ENCODE data around the gene POLRMT. TPM values are rescaled to one million over a fixed set of nuclear protein-coding genes. Genes with fewer than 3 reads are reported as not detected.

Gene POLRMT
- total and polyA plus RNA-seq, 2 donors (not counting 1 experiment from before 2014, with no cell fraction given): 7.3 to 21.5 TPM

- H3K4me3 ChIP-seq (replicated peaks in 1 of 4; ENCODE audit: control extremely low read depth in 1 of 4, insufficient read depth in 1 of 4, low read depth in 3 of 4, low read length in 4 of 4): no peak overlapping the region
- no peak for DNase-seq (ENCODE audit: low read depth in 2 of 2)
- no peaks in the 10 kb centered on the region for H4K20me1 ChIP-seq (ENCODE audit: control insufficient read depth, extremely low read depth, insufficient read depth, low read length)
- H3K9me3 ChIP-seq (ENCODE audit: control insufficient read depth, insufficient read depth, low read depth, low read length): no peaks in the 10 kb centered on the region
- H3K36me3 ChIP-seq (ENCODE audit: control insufficient read depth, insufficient read depth, low read length): peaks cover 9% of the 10 kb centered on the region
- no peak overlapping the region for H3K9ac ChIP-seq (ENCODE audit: insufficient read depth, low read length)
- no peak overlapping the region for H2AFZ ChIP-seq (ENCODE audit: low read length)
- no peaks in the 10 kb centered on the region for H3K27me3 ChIP-seq (ENCODE audit: control insufficient read depth, insufficient read depth, low read length)
- H3K27ac ChIP-seq (ENCODE audit: insufficient read depth, low read length): no peak overlapping the region
- no peak for TF ChIP-seq EZH2 (IDR thresholded peaks at IDR 0.05; ENCODE audit: low read length, missing control alignments)
- no peak for TF ChIP-seq CTCF (conservative IDR thresholded peaks at IDR 0.05 in 1 of 2, IDR thresholded peaks at IDR 0.05 in 1 of 2; ENCODE audit: low read depth in 1 of 2, low read length in 2 of 2)
- H3K79me2 ChIP-seq (ENCODE audit: control insufficient read depth, insufficient read depth, low read length): no peaks in the 10 kb centered on the region
- H3K4me2 ChIP-seq (ENCODE audit: extremely low read depth, insufficient read depth, low read length): no peak overlapping the region
- H3K4me1 ChIP-seq (ENCODE audit: control insufficient read depth, extremely low read depth, insufficient read depth, low read length): no peaks in the 10 kb centered on the region
Measured at GRCh38 chr19:624433-625109, 8.8 kb downstream of the POLRMT start.

GRCh38 chr19:623974-624373, 9.4 kb downstream of the POLRMT start:
- H2AFZ ChIP-seq (ENCODE audit: low read length): no peak overlapping the region
- H3K4me2 ChIP-seq (ENCODE audit: extremely low read depth, insufficient read depth, low read length): no peak overlapping the region
- H3K9me3 ChIP-seq (ENCODE audit: control insufficient read depth, insufficient read depth, low read depth, low read length): no peaks in the 10 kb centered on the region
- peak; percentile 78 to 94 for DNase-seq (ENCODE audit: low read depth in 2 of 2)
- no peak overlapping the region for H3K9ac ChIP-seq (ENCODE audit: insufficient read depth, low read length)
- H3K79me2 ChIP-seq (ENCODE audit: control insufficient read depth, insufficient read depth, low read length): no peaks in the 10 kb centered on the region
- TF ChIP-seq EZH2 (IDR thresholded peaks at IDR 0.05; ENCODE audit: low read length, missing control alignments) (no peak), CTCF (conservative IDR thresholded peaks at IDR 0.05 in 1 of 2, IDR thresholded peaks at IDR 0.05 in 1 of 2; ENCODE audit: low read depth in 1 of 2, low read length in 2 of 2) (no peak)
- H3K4me1 ChIP-seq (ENCODE audit: control insufficient read depth, extremely low read depth, insufficient read depth, low read length): no peaks in the 10 kb centered on the region
- no peak overlapping the region for H3K4me3 ChIP-seq (replicated peaks in 1 of 4; ENCODE audit: control extremely low read depth in 1 of 4, insufficient read depth in 1 of 4, low read depth in 3 of 4, low read length in 4 of 4)
- H3K36me3 ChIP-seq (ENCODE audit: control insufficient read depth, insufficient read depth, low read length): peaks cover 9% of the 10 kb centered on the region
- no peaks in the 10 kb centered on the region for H3K27me3 ChIP-seq (ENCODE audit: control insufficient read depth, insufficient read depth, low read length)
- H3K27ac ChIP-seq (ENCODE audit: insufficient read depth, low read length): no peak overlapping the region
- H4K20me1 ChIP-seq (ENCODE audit: control insufficient read depth, extremely low read depth, insufficient read depth, low read length): no peaks in the 10 kb centered on the region

GRCh38 chr19:623175-623916, 10.0 kb downstream of the POLRMT start:
- no peak overlapping the region for H3K4me3 ChIP-seq (replicated peaks in 1 of 4; ENCODE audit: control extremely low read depth in 1 of 4, insufficient read depth in 1 of 4, low read depth in 3 of 4, low read length in 4 of 4)
- no peaks in the 10 kb centered on the region for H3K27me3 ChIP-seq (ENCODE audit: control insufficient read depth, insufficient read depth, low read length)
- peaks cover 11% of the 10 kb centered on the region for H3K36me3 ChIP-seq (ENCODE audit: control insufficient read depth, insufficient read depth, low read length)
- TF ChIP-seq CTCF (conservative IDR thresholded peaks at IDR 0.05 in 1 of 2, IDR thresholded peaks at IDR 0.05 in 1 of 2; ENCODE audit: low read depth in 1 of 2, low read length in 2 of 2): no peak
- no peak for TF ChIP-seq EZH2 (IDR thresholded peaks at IDR 0.05; ENCODE audit: low read length, missing control alignments)
- no peak for DNase-seq (ENCODE audit: low read depth in 2 of 2)
- no peaks in the 10 kb centered on the region for H4K20me1 ChIP-seq (ENCODE audit: control insufficient read depth, extremely low read depth, insufficient read depth, low read length)
- no peaks in the 10 kb centered on the region for H3K79me2 ChIP-seq (ENCODE audit: control insufficient read depth, insufficient read depth, low read length)
- H3K9me3 ChIP-seq (ENCODE audit: control insufficient read depth, insufficient read depth, low read depth, low read length): no peaks in the 10 kb centered on the region
- no peak overlapping the region for H3K4me2 ChIP-seq (ENCODE audit: extremely low read depth, insufficient read depth, low read length)
- H3K4me1 ChIP-seq (ENCODE audit: control insufficient read depth, extremely low read depth, insufficient read depth, low read length): no peaks in the 10 kb centered on the region
- H3K9ac ChIP-seq (ENCODE audit: insufficient read depth, low read length): no peak overlapping the region
- H3K27ac ChIP-seq (ENCODE audit: insufficient read depth, low read length): no peak overlapping the region
- no peak overlapping the region for H2AFZ ChIP-seq (ENCODE audit: low read length)
